GM19240 (cell line): Measurements from ENCODE around the gene PHAF1.
A peak's percentile ranks its signal among the peaks of the same experiment; 100 is the strongest.

Source experiments
- DNase-seq: peaks from one replicate; pipeline ENCODE4 v3.0.0; 2011; ENCODE audit warnings: low spot score; ENCODE audit not compliant: insufficient read length

Gene PHAF1

DNA sequence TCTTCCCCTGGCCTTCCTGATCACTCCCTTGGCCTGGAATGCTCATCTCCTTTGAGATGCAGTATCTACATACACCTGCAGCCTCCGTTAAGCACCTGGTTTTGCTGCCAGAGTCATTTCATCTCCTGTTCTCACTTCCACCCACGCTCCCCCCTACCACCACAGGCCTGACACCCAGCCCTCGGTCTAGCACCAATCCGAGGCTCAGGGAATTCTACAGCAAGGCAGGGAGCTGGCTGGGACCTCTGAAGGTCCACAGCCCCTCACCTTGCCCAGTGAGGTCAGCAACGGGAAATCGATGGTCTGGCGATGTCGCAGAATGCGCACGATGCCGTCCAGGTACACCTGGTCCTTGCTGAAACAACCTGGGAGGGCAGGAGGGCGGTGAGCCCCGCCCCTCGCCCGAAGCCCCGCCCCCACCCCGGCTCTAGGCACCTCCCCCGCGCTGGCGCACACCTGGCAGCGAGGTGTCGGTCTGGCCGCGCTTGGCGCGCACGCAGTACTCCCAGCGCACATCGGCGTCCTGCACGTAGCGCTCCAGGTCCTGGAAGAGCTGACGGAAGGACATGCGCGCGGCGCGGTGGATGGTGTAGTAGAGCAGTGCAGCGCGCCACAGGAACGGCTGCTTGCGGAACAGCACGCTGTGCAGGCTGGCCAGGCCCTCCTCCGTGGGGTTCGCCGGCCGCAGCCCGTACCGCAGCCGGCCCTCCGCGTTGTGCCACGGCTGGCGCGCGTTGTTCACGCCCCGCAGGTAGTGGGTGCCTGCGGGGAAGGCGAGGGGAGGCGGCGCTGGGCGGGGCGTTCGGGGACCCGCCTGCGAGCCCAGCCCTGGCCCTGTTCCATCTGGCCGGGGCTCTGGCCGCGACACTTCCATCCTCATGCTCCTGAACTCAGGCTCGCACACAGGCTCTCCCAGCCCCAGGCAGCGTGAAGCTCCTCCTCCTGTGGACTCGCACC, 68.3 kb downstream of the PHAF1 start:
- DNase-seq = no peak

GRCh38 chr16:67179421-67180080, 69.8 kb downstream of the PHAF1 start:
- no peak for DNase-seq

GRCh38 chr16:67180166-67180565, 70.4 kb downstream of the PHAF1 start:
- no peak for DNase-seq

DNA sequence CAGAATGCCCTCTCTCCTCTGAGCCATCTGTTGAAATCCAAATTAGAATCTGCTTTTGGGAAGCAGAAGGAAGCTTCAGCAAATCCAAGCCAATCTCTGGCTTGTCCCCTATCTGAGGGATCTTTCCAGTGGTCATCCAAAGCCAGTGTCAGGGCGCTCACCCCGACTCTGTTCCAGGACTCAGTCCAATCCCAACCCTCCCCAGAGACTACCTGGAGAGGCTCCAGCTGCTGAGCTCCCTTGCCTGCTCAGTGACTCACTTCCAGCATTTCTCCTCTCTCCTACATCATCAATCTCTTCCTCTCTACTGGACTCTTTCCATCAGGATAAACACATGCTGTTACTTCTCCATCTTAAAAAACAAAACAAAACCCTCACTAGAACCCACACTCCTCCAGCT, 71.6 kb downstream of the PHAF1 start:
- no peak for DNase-seq

DNA sequence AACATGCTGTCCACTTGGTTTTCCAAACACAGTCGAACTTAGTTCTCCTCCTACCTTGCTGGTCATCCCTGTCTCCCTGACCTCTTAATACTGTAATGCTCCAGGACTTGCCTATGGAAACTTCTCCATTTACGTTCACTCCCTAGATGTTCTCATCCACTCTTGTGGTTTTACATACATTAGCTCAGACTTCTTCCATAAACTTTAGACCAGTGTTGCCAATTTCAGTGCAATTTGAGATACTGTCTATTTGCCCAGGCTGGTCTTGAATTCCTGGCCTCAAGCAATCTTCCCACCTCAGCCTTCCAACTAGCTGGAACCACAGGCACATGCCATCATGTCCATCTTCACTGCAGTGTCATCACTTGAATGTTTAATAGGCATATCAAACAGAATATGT, 72.5 kb downstream of the PHAF1 start:
- no peak for DNase-seq

DNA sequence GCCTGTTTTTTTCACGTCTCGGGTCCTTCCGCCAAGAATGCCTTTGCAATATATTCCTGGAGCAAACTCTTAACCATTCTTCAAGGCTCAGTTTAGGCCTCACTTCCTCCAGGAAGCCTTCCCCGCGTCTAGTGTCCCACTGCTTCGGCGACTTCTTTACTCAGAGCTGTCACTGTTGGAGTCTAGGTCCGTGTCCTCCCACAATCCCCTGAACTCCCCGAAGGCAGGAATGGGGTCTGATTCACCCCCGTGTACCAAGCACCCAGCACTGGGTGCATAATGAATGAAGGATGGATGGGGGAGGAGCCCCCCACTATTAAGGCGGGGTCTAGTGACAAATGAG, 73.5 kb downstream of the PHAF1 start:
- DNase-seq = no peak

GRCh38 chr16:67183627-67184452, 74.1 kb downstream of the PHAF1 start, which contains the start of gene MATCAP1:
TSS of gene MATCAP1 (minus strand) at chr16:67183963. CDS start at chr16:67180610, 3,353 bp downstream.
- DNase-seq = peak; percentile 100

DNA sequence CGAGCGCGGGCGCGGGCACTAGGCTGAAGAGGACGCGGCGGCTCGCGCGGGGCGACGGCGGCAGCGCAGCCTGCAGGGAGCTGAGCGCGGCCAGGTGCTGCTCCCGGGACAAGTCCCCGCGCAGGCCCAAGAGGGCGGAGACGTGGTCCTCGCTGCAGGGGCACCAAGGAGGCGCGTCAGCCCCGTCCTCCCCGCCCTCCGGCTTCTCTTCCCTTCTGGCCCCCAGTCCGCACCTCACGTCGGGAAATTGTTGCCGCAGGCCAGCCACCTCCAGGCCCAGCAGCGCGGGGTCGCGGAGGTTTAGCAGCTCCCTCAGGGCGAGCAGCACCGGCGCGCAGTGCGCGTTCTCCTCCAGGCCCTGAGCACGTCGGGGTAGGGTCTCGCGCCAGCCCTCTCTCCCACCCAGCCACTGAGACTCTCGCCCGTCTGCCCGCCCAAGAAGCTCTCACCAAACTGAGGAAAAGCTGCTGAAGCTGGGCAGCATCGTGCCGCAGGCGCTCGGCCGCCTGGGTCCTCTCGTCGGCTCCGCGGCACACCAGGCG, 74.8 kb downstream of the PHAF1 start:
- no peak for DNase-seq

DNA sequence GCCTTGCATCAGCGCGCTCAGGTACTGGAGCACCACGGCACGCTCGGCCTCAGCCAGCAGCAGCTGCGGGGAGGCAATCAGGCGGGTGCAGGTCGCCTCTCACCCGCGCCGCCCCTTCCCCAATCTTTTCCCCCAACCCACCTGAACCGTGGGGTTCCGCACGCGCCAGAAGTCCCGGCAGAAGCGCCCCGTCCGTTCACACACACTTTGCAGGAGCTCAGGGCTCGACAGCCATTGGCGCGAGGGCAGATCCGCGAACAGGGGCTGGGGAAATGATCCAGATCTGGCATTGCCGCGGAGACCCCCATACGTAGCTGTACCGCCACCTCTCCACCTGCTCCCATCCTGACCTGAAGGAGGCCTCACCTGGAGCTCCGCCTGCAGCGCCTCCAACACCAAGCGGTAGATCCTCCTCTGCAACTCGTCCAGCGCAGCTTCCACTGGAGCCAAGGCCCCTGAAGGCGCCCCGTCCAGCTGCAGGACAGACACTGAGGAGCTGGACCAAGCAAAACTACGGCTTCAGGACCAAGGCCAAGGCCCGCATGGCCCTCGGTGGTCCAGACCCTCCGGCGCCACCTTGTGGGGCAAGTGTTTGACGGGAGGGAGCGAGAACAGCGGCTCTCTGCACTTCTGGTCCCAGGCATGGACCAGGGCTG, 75.4 kb downstream of the PHAF1 start:
- DNase-seq = no peak

GRCh38 chr16:67185651-67186134, 76.0 kb downstream of the PHAF1 start:
- no peak for DNase-seq

- DNase-seq = no peak
Measured at GRCh38 chr16:67186550-67186950, 76.8 kb downstream of the PHAF1 start.

DNA sequence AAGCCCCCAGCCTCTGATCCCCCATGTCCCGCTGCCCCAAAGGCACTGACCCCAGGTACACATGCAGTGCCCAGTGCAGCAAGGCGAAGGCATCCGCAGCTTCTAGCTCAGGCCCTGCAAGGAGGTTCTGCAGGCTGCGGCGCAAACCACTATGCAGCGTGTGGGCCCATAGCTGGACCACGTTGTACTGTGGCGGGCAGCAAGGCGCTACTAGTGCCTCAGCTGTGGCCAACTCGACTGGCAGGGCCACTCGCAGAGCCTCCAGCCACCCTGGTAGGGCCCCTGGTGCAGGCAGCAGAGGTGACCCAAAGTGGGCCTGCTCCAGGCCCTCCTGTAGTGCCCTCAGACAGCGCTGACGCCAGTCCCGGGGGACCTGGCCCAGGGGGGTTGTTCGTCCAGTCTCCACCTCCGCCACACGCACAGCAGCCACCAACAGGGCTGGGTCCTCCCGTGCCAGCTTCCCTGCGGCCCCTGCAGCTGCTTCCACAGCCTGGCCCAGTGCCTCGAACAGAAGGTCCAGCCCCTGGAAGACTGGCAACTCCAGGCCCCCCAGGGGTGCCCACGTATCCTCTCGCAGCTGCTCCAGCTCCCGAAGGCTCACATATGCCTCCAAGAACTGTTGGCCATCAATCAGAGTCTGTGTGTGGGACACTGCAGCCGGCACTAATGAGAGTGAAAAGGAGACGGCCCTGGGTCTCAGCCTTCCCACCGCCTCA, 77.6 kb downstream of the PHAF1 start:
- DNase-seq = no peak

GRCh38 chr16:67188323-67188722, 78.6 kb downstream of the PHAF1 start:
- DNase-seq = no peak

DNA sequence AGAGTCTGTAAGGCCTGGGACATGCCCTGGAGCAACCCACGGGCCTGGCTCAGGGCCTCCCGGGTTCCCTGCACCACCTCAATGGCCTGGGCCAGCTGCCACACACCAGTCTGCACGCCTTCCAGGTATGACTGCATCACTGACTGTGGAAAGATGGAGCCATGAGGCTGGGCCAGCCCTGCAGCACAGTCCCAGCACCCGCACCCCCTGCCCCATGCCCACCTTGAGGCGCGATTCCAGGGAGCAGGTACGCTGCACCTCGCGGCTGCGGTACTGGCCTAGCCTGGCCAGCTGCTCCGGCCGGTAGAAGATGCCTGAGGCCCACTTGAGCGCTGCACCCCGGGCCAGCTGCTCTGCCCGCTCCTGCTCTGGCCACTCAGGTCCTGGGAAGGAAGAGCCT, 79.1 kb downstream of the PHAF1 start:
- no peak for DNase-seq

DNA sequence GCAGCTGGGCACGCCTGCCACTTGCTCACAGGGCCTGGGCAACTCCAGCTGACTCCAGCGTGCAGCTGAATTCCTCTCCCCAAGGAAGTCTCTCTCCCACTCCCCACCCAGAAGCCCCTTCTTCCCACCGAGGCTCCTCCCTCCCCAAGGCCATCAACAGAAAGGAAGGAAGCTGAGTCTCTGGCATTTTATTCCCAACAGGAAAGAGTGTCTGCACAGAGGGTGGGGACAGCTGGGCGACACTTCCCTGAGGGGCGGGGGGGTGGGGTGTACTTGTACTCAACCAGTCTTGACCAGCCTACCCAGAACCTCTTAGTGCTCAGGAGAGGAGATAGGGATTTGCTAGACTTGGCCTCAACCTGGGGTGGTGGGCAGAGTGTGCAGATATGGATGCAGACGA, 80.3 kb downstream of the PHAF1 start, which contains the start of gene EXOC3L1:
Gene EXOC3L1, minus strand, starts transcription at position 96 of the 400 bp plus-strand sequence. CDS start 460 bp downstream, outside the sequence.
- no peak for DNase-seq

GRCh38 chr16:67190448-67191399, 81.0 kb downstream of the PHAF1 start:
- no peak for DNase-seq

DNA sequence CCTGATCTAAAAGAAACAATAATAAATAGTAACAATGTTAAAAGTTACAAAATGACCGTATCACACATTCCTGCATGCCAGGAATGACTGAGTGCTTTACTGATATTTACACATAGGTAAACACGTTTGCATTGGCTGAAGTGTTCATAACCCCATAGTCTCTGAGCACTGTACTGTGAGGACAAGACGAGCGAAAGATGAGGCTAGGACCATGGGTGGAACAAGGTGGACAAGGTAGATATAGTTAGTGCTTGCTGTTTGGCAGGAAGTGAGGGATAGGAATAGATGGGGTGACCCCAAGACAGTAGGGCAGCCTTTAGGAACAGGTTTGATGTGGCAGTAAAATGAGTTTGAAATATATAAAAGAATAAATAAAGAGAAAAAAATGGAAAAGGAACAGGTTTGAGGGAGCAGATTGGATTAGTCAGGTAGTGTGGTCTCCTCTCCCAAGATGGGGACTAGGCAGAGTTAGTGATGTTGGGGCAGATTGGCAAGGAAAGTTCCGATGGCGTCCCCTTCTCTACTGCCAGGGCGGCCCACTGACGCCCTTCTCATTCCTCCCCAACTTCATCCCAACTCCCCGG, 81.8 kb downstream of the PHAF1 start:
- no peak for DNase-seq

DNA sequence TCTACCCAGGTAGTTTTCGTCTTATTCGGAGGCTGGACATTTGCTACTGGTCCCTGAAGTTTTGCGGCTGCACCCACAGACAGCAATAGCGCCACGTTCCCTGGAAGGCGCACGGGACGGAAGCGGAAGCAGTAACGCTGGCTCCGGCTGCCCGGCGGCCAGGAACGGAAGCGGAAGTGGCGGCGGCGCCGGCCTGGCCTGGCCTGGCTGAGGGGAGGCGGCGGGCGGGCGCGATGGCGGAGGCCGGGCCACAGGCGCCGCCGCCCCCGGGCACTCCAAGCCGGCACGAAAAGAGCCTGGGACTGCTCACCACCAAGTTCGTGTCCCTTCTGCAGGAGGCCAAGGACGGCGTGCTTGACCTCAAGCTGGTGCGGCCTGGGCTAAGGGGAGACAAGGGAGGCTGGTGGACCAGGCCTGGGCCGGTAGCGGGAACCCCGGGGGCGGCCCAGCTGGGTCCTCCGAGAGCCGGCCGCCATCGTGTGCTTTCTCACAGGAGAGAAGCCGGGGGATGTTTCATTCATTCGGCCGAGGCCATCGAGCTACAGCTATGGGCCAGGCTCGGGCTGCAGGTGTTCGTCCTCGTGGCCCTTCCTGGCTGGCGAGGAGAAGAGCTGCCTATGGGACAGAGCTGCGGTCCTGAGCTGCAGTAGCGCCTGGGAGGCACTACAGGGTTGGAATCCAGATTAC, 82.4 kb downstream of the PHAF1 start, which contains the start of gene E2F4:
Gene E2F4, plus strand, starts transcription at position 161 of the 687 bp plus-strand sequence. Its CDS starts 73 bp downstream, at position 234.
- peak; percentile 98 for DNase-seq
